ENCODE data around the gene NEMP1. TPM values are rescaled to one million over a fixed set of nuclear protein-coding genes. Genes with fewer than 3 reads are reported as not detected.

NEMP1 gene
- total and polyA plus RNA-seq, 2 of the 8 experiments (the other 6 are each of a cell fraction or from before 2014, with no cell fraction given), result 30.1 to 43.2 TPM

GRCh38 chr12:57066245-57066644 lies 12.3 kb downstream of the NEMP1 start:
- H3K23ac ChIP-seq (ENCODE audit: insufficient read length), result no peak overlapping the region
- H2BK120ac ChIP-seq (replicated peaks; ENCODE audit: low read depth, low read length), result no peak overlapping the region
- H3K18ac ChIP-seq (ENCODE audit: extremely low read depth, low read length), result no peak overlapping the region
- H2AK5ac ChIP-seq (ENCODE audit: low read depth, low read length), result no peak overlapping the region
- H2AFZ ChIP-seq (ENCODE audit: low read length), result no peak overlapping the region
- H2BK20ac ChIP-seq (ENCODE audit: low read length), result no peak overlapping the region
- CTCF ChIA-PET (ENCODE audit: partially characterized antibody), result interaction anchor here (0.8 to 3.6 kb wide), 14 partner anchors 26 to 308 kb away, joined by 3 to 38 read pairs (median 4); partner anchors contain the start of gene STAT6
- H3K14ac ChIP-seq (ENCODE audit: insufficient read length), result no peak overlapping the region
- H2BK5ac ChIP-seq (ENCODE audit: low read depth, low read length), result no peak overlapping the region
- H2BK12ac ChIP-seq (ENCODE audit: low read depth, low read length), result no peak overlapping the region
- H3K9ac ChIP-seq (replicated peaks in 1 of 4; ENCODE audit: extremely low read depth in 1 of 4, low read depth in 3 of 4, low read length in 3 of 4), result no peak overlapping the region
- no peaks in the 10 kb centered on the region for H3K27me3 ChIP-seq (replicated peaks in 1 of 4; ENCODE audit: control insufficient read depth in 3 of 4, extremely low read depth in 1 of 4, insufficient read depth in 3 of 4, low read length in 3 of 4)
- H3K27ac ChIP-seq (ENCODE audit: low read depth, low read length), result no peak overlapping the region
- H3K4me2 ChIP-seq (ENCODE audit: insufficient read depth in 1 of 2, low read depth in 2 of 2, low read length in 2 of 2), result no peak overlapping the region
- H3K23me2 ChIP-seq (ENCODE audit: low read depth, low read length), result no peaks in the 10 kb centered on the region; the same call in 1 of the 2 replicates
- H4K8ac ChIP-seq (ENCODE audit: extremely low read depth, insufficient read depth, low read length), result no peak overlapping the region
- no peak overlapping the region for H3K4me3 ChIP-seq (ENCODE audit: extremely low read depth in 1 of 4, insufficient read depth in 2 of 4, low read depth in 3 of 4, low read length in 4 of 4)
- H3K9me3 ChIP-seq (ENCODE audit: insufficient read depth in 2 of 2, low read depth in 1 of 2, low read length in 1 of 2), result no peaks in the 10 kb centered on the region
- POLR2A ChIA-PET (ENCODE audit: partially characterized antibody), result interaction anchor here (1.1 to 1.6 kb wide), 5 partner anchors 11 to 46 kb away, joined by 3 to 7 read pairs (median 3); partner anchors contain the start of gene STAT6
- FAIRE-seq (no peak), DNase-seq (ENCODE audit: low read depth in 1 of 2, low spot score in 2 of 2) (no peak)
- peaks cover 13 to 66% (median 48%) of the 10 kb centered on the region in 4 experiments for H3K36me3 ChIP-seq (ENCODE audit: control insufficient read depth in 2 of 4, insufficient read depth in 4 of 4, low read length in 3 of 4)
- H3K4ac ChIP-seq (replicated peaks; ENCODE audit: insufficient read length, low read depth, low read length), result no peak overlapping the region
- no peaks in the 10 kb centered on the region for H3K79me1 ChIP-seq (ENCODE audit: low read depth, low read length)
- no peaks in the 10 kb centered on the region for H4K20me1 ChIP-seq (replicated peaks in 1 of 2; ENCODE audit: control insufficient read depth in 1 of 2, insufficient read depth in 2 of 2, low read length in 2 of 2)
- H2BK15ac ChIP-seq (ENCODE audit: low read length), result no peak overlapping the region
- no peaks in the 10 kb centered on the region for H3K4me1 ChIP-seq (replicated peaks in 1 of 4; ENCODE audit: control insufficient read depth in 3 of 4, insufficient read depth in 4 of 4, low read length in 3 of 4)
- WGBS, 2 experiments (ENCODE audit: extremely low coverage in 1 of 2, insufficient coverage in 1 of 2, insufficient read length in 1 of 2, insufficient replicate concordance in 2 of 2, low coverage in 1 of 2, low lambda C conversion rate in 2 of 2, missing lambda C conversion rate in 1 of 2), result 90% methylated on average over 2 of the region's 2 CpGs; no CpG with 5 or more reads in 1 of the 2 experiments
- H3K79me2 ChIP-seq (ENCODE audit: control insufficient read depth in 1 of 2, insufficient read depth in 2 of 2, low read length in 2 of 2), result no peaks in the 10 kb centered on the region; a peak in 1 of 4 replicates
- H4K91ac ChIP-seq (replicated peaks; ENCODE audit: insufficient read length, low read length), result no peak overlapping the region
- no peak overlapping the region for H3K56ac ChIP-seq (replicated peaks; ENCODE audit: insufficient read length, low read depth, low read length)
- H4K5ac ChIP-seq (ENCODE audit: insufficient read length, low read depth, low read length), result no peak overlapping the region
- TF ChIP-seq CHD2 (IDR thresholded peaks at IDR 0.05; ENCODE audit: low read length) (no peak), SIX5 (IDR thresholded peaks at IDR 0.05; ENCODE audit: low read depth, low read length) (no peak), POLR2AphosphoS5 (IDR thresholded peaks at IDR 0.05; ENCODE audit: low read depth, low read length) (no peak), NRF1 (IDR thresholded peaks at IDR 0.05; ENCODE audit: low read depth, low read length) (no peak), JUND (IDR thresholded peaks at IDR 0.05; ENCODE audit: low read length) (no peak), SAP30 (IDR thresholded peaks at IDR 0.05; ENCODE audit: insufficient read depth, insufficient replicate concordance, low read length) (no peak), KDM5A (IDR thresholded peaks at IDR 0.05; ENCODE audit: low read length) (no peak), SP4 (IDR thresholded peaks at IDR 0.05; ENCODE audit: low read length) (no peak), BCL11A (IDR thresholded peaks at IDR 0.05; ENCODE audit: low read depth in 2 of 2, low read length in 2 of 2) (no peak), CBX5 (IDR thresholded peaks at IDR 0.05; ENCODE audit: low read depth, low read length) (no peak), BACH1 (IDR thresholded peaks at IDR 0.05; ENCODE audit: low read length) (no peak), E2F6 (IDR thresholded peaks at IDR 0.05) (no peak), CBX8 (IDR thresholded peaks at IDR 0.05; ENCODE audit: borderline replicate concordance, low read depth, low read length) (no peak)
- TF ChIP-seq, protein P1, sequence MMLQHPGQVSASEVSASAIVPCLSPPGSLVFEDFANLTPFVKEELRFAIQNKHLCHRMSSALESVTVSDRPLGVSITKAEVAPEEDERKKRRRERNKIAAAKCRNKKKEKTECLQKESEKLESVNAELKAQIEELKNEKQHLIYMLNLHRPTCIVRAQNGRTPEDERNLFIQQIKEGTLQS (IDR thresholded peaks at IDR 0.05; ENCODE audit: insufficient read depth, low read depth, low read length), result no peak
